ENCODE results near the gene SULF2. TPM values are rescaled to one million over a fixed set of nuclear protein-coding genes. Genes with fewer than 3 reads are reported as not detected.

Gene SULF2
- total and polyA plus RNA-seq, 5 experiments from 2014 or later: 0.65 to 1.4 TPM; not detected in 3

DNA sequence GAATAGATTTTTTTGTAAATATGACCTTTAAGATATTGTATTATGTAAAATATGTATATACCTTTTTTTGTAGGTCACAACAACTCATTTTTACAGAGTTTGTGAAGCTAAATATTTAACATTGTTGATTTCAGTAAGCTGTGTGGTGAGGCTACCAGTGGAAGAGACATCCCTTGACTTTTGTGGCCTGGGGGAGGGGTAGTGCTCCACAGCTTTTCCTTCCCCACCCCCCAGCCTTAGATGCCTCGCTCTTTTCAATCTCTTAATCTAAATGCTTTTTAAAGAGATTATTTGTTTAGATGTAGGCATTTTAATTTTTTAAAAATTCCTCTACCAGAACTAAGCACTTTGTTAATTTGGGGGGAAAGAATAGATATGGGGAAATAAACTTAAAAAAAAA, 130.9 kb downstream of the SULF2 start:
- H3K27ac Mint-ChIP-seq: peak overlapping the region in 3 of 10 donors; percentile 24 to 83 (median 69)
- H3K4me3 Mint-ChIP-seq: peak overlapping the region in 1 of 10 donors; percentile 15
- no peak for DNase-seq
- H3K9me3 Mint-ChIP-seq: no peaks in the 10 kb centered on the region
- H3K27me3 Mint-ChIP-seq: no peaks in the 10 kb centered on the region
- ATAC-seq: no peak
- peaks cover 0 to 3% (median under 1%) of the 10 kb centered on the region in 4 donors for H3K4me1 Mint-ChIP-seq
- H3K36me3 Mint-ChIP-seq: peaks cover 5 to 86% (median 13%) of the 10 kb centered on the region in 3 donors
- POLR2A ChIA-PET: no interaction called here

DNA sequence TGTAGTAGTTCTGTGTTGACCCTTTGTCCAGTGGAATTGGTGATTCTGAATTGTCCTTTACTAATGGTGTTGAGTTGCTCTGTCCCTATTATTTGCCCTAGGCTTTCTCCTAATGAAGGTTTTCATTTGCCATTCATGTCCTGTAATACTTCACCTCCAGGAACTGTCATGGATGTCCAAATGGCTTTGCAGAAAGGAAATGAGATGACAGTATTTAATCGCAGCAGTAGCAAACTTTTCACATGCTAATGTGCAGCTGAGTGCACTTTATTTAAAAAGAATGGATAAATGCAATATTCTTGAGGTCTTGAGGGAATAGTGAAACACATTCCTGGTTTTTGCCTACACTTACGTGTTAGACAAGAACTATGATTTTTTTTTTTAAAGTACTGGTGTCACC, 131.4 kb downstream of the SULF2 start:
- H3K27ac Mint-ChIP-seq: peak overlapping the region in 2 of 10 donors; percentile 3 to 58
- H3K4me3 Mint-ChIP-seq: no peak overlapping the region
- peaks cover 0 to 3% (median under 1%) of the 10 kb centered on the region in 4 donors for H3K4me1 Mint-ChIP-seq
- POLR2A ChIA-PET: interaction anchor here (0.7 kb wide), 1 partner anchor 1611 kb away, joined by 3 read pairs; no protein-coding TSS in a partner anchor
- H3K27me3 Mint-ChIP-seq: no peaks in the 10 kb centered on the region
- H3K9me3 Mint-ChIP-seq: no peaks in the 10 kb centered on the region
- ATAC-seq: no peak
- no peak for DNase-seq
- H3K36me3 Mint-ChIP-seq: peaks cover 5 to 91% (median 17%) of the 10 kb centered on the region in 3 donors

DNA sequence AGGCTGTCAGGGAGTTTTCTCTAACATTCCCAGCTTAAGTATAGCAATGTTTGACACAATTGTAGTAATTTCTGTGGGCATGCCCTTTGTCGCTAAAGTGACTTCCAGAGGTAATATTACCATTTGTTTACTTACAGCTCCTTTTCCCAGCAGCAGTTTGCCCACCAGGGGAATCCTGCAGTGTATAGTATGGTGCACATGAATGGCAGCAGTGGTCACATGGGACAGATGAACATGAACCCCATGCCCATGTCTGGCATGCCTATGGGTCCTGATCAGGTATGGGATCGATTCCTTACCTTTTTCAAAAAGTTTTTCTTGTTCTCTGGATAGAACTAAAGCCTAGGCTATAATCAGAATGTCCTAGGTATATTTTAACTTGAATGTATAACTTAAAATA, 132.5 kb downstream of the SULF2 start:
- H3K36me3 Mint-ChIP-seq: peaks cover 5 to 95% (median 22%) of the 10 kb centered on the region in 3 donors
- POLR2A ChIA-PET: interaction anchor here (0.7 kb wide), 1 partner anchor 72 kb away, joined by 3 read pairs; no protein-coding TSS in a partner anchor
- no peaks in the 10 kb centered on the region for H3K9me3 Mint-ChIP-seq
- H3K27me3 Mint-ChIP-seq: no peaks in the 10 kb centered on the region
- ATAC-seq: no peak
- H3K4me3 Mint-ChIP-seq: no peak overlapping the region
- H3K27ac Mint-ChIP-seq: peak overlapping the region in 1 of 10 donors; percentile 25
- H3K4me1 Mint-ChIP-seq: peaks cover 0 to 3% (median 0%) of the 10 kb centered on the region in 4 donors
- DNase-seq: no peak

DNA sequence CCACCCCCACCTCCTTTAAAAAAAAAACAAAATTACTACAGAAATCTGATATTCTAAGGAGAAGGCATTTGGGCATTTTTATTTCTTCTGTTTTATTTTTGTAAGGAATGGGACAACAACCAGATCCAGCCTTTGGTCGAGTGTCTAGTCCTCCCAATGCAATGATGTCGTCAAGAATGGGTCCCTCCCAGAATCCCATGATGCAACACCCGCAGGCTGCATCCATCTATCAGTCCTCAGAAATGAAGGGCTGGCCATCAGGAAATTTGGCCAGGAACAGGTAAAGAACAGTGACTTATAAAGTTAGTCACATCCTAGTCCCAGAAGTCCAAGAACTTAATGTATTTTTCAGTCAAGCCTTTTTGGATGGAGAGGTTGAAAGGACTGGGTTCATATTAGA, 133.0 kb downstream of the SULF2 start:
- peaks cover 0 to 3% (median 0%) of the 10 kb centered on the region in 4 donors for H3K4me1 Mint-ChIP-seq
- no peaks in the 10 kb centered on the region for H3K27me3 Mint-ChIP-seq
- peaks cover 5 to 95% (median 24%) of the 10 kb centered on the region in 3 donors for H3K36me3 Mint-ChIP-seq
- DNase-seq: no peak
- ATAC-seq: no peak
- peak overlapping the region in 2 of 10 donors; percentile 48 for H3K27ac Mint-ChIP-seq
- no peaks in the 10 kb centered on the region for H3K9me3 Mint-ChIP-seq
- POLR2A ChIA-PET: no interaction called here
- no peak overlapping the region for H3K4me3 Mint-ChIP-seq

DNA sequence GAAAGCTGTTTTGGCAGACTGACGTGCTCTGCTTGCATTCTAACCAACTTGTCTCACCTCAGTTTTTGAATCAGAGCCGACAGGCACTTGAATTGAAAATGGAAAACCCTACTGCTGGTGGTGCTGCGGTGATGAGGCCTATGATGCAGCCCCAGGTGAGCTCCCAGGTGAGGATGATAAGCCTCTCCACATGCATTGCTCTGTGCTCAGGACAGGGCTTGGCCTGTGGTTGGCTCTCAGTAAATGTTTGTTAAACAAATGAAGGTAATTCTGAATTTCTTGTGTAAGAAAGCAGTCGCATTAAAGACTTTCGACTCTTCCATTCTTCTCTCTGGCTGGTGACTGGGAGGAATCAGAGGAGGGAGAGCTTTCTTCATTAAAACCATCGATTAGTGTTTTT, 136.3 kb downstream of the SULF2 start:
- H3K4me3 Mint-ChIP-seq: no peak overlapping the region
- H3K27ac Mint-ChIP-seq: peak overlapping the region in 3 of 10 donors; percentile 14 to 65 (median 17)
- peaks cover 0 to 10% (median 3%) of the 10 kb centered on the region in 4 donors for H3K4me1 Mint-ChIP-seq
- ATAC-seq (no peak), DNase-seq (no peak)
- POLR2A ChIA-PET: no interaction called here
- no peaks in the 10 kb centered on the region for H3K9me3 Mint-ChIP-seq
- H3K36me3 Mint-ChIP-seq: peaks cover 5 to 94% (median 24%) of the 10 kb centered on the region in 3 donors
- no peaks in the 10 kb centered on the region for H3K27me3 Mint-ChIP-seq

DNA sequence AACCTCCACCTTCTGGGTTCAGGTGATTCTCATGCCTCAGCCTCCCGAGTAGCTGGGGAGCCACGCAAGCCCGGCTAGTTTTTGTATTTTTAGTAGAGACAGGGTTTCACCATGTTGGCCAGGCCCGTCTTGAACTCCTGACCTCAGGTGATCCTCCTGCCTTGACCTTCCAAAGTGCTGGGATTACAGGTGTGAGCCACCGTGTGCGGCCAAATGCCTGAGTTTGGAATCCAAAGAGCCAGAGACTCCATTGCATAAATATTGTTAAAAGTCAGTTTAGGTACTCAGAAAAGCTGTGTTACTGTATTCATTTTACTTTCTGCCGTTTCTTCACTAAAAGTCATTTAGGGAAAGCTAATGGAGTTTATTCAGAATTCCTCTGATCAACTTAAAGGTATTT, 137.3 kb downstream of the SULF2 start:
- Mint-ChIP-seq H3K36me3 (peaks cover 5 to 94% (median 26%) of the 10 kb centered on the region in 3 donors), H3K27me3 (no peaks in the 10 kb centered on the region), H3K4me3 (no peak overlapping the region), H3K27ac (peak overlapping the region in 2 of 10 donors; percentile 15 to 23), H3K9me3 (no peaks in the 10 kb centered on the region), H3K4me1 (peaks cover 0 to 10% (median 4%) of the 10 kb centered on the region in 4 donors)
- ATAC-seq (no peak), DNase-seq (no peak)
- POLR2A ChIA-PET: interaction anchor here (0.7 kb wide), 1 partner anchor 650 kb away, joined by 3 read pairs; no protein-coding TSS in a partner anchor

DNA sequence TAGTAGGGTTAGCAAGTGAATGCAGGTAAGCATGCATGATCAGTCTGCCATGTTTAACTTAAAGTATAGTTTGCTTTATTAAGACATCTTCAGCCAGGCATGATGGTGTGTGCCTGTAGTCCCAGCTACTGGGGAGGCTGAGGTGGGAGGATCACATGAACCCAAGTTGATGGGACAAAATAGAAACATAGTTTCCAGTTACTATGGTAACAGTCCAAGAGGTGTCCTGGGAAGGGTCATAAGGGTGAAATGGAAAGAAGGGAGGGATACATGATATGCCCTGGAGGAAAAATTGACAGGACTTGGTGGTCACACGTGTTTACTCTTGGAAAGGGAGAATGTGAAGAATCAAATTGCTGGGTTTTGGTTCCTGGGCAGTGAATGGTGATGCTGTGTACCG, 139.6 kb downstream of the SULF2 start:
- POLR2A ChIA-PET: no interaction called here
- Mint-ChIP-seq H3K36me3 (peaks cover 0 to 92% (median 23%) of the 10 kb centered on the region in 3 donors), H3K4me1 (peaks cover 0 to 10% (median 3%) of the 10 kb centered on the region in 4 donors), H3K27me3 (no peaks in the 10 kb centered on the region), H3K4me3 (no peak overlapping the region), H3K9me3 (no peaks in the 10 kb centered on the region), H3K27ac (peak overlapping the region in 2 of 10 donors; percentile 63 to 87)
- ATAC-seq: no peak
- no peak for DNase-seq

DNA sequence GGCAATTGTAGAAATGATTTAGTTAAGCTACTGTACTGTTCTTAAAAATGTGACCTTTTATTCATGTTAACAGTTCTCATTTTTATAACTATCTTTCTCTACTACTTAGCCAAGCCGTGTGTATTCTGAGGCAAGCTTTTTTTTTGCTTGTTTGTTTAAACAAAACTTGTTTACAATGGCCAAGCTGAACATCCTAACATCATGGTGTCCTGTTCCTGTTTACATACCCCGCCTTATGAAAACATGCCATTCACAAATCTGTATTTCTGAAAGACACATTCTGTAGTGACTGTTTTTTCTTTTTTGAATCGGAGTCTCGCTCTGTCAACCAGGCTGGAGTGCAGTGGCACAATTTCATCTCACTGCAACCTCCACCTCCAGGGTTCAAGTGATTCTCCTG, 142.7 kb downstream of the SULF2 start:
- peaks cover 4 to 90% (median 25%) of the 10 kb centered on the region in 3 donors for H3K36me3 Mint-ChIP-seq
- ATAC-seq: no peak

DNA sequence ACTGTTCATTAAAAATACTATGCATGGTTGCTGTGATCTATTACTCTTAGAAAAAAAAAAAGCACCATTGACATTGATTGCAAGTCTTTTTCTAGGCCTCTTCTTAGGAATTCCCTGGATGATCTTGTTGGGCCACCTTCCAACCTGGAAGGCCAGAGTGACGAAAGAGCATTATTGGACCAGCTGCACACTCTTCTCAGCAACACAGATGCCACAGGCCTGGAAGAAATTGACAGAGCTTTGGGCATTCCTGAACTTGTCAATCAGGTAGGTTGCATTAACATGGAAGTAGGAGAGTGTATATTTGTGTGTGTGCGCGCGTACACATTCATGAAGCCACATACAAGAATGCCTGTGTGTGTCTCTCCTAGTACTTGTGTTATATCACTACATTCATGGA, 143.2 kb downstream of the SULF2 start:
- POLR2A ChIA-PET: interaction anchor here (1.0 kb wide), 1 partner anchor 8 kb away, joined by 5 read pairs; no protein-coding TSS in a partner anchor
- Mint-ChIP-seq H3K27me3 (no peaks in the 10 kb centered on the region), H3K4me1 (peaks cover 0 to 10% (median 4%) of the 10 kb centered on the region in 4 donors), H3K36me3 (peaks cover 4 to 90% (median 24%) of the 10 kb centered on the region in 3 donors), H3K9me3 (no peaks in the 10 kb centered on the region), H3K27ac (no peak overlapping the region), H3K4me3 (no peak overlapping the region)
- ATAC-seq: no peak
- DNase-seq: no peak

More for the DNA sequence above, 142.7 kb downstream of the SULF2 start:
- POLR2A ChIA-PET: no interaction called here
- H3K27ac Mint-ChIP-seq: peak overlapping the region in 3 of 10 donors; percentile 26 to 69 (median 37)
- H3K4me1 Mint-ChIP-seq: peaks cover 0 to 10% (median 4%) of the 10 kb centered on the region in 4 donors
- no peak for DNase-seq
- no peaks in the 10 kb centered on the region for H3K9me3 Mint-ChIP-seq
- H3K4me3 Mint-ChIP-seq: no peak overlapping the region
- H3K27me3 Mint-ChIP-seq: no peaks in the 10 kb centered on the region

DNA sequence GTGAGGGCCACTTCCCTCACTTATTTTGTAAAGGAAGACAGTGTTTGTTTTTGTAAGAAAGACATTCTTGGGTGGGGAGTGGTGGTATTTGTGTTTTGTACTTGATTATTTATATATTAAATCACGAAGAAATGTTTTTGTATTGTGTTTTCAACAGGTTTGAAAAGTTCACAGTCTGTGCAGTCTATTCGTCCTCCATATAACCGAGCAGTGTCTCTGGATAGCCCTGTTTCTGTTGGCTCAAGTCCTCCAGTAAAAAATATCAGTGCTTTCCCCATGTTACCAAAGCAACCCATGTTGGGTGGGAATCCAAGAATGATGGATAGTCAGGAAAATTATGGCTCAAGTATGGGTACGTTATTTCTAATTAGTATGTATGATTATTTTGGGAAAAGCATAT, 146.4 kb downstream of the SULF2 start:
- ATAC-seq (no peak), DNase-seq (no peak)
- Mint-ChIP-seq H3K9me3 (no peaks in the 10 kb centered on the region), H3K27ac (no peak overlapping the region), H3K4me1 (peaks cover 0 to 10% (median 3%) of the 10 kb centered on the region in 4 donors), H3K36me3 (peaks cover 14 to 93% (median 32%) of the 10 kb centered on the region in 3 donors), H3K4me3 (no peak overlapping the region), H3K27me3 (no peaks in the 10 kb centered on the region)
- POLR2A ChIA-PET: no interaction called here

DNA sequence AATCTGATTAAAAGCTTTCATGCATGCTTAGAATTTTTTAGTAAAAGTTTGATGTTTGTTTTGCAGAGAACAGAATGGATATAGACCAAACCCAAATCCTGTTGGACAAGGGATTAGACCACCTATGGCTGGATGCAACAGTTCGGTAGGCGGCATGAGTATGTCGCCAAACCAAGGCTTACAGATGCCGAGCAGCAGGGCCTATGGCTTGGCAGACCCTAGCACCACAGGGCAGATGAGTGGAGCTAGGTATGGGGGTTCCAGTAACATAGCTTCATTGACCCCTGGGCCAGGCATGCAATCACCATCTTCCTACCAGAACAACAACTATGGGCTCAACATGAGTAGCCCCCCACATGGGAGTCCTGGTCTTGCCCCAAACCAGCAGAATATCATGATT, 150.0 kb downstream of the SULF2 start:
- POLR2A ChIA-PET: no interaction called here
- Mint-ChIP-seq H3K4me3 (no peak overlapping the region), H3K9me3 (no peaks in the 10 kb centered on the region), H3K27me3 (no peaks in the 10 kb centered on the region), H3K36me3 (peaks cover 18 to 98% (median 21%) of the 10 kb centered on the region in 3 donors), H3K4me1 (peaks cover 0 to 10% (median 6%) of the 10 kb centered on the region in 4 donors), H3K27ac (peak overlapping the region in 2 of 10 donors; percentile 43)
- ATAC-seq: no peak
- no peak for DNase-seq

DNA sequence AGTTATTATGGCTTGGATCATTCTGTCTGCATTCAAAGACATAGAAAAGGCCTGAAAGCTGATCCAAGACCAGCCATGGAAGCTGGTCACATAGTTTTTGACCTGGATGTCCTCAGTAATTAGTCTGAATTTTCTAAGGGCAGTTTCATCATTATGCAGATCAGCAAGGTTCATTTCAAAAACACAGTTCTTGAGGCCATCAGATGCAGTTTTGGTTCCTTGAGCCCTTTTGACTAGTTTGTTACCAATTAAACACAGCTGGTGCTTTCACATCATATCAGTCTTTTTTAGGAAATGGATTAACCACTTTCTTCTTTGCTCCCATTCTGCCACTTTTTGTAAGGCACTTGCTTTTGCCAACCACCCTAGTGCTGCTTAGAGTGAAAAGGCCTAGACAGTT, 154.2 kb downstream of the SULF2 start:
- Mint-ChIP-seq H3K36me3 (peaks cover 9 to 95% (median 12%) of the 10 kb centered on the region in 3 donors), H3K27me3 (no peaks in the 10 kb centered on the region), H3K4me1 (peaks cover 0 to 8% (median 3%) of the 10 kb centered on the region in 4 donors), H3K9me3 (no peaks in the 10 kb centered on the region), H3K4me3 (no peak overlapping the region), H3K27ac (peak overlapping the region in 3 of 10 donors; percentile 30 to 43 (median 30))
- POLR2A ChIA-PET: no interaction called here
- DNase-seq: no peak
- ATAC-seq: no peak

DNA sequence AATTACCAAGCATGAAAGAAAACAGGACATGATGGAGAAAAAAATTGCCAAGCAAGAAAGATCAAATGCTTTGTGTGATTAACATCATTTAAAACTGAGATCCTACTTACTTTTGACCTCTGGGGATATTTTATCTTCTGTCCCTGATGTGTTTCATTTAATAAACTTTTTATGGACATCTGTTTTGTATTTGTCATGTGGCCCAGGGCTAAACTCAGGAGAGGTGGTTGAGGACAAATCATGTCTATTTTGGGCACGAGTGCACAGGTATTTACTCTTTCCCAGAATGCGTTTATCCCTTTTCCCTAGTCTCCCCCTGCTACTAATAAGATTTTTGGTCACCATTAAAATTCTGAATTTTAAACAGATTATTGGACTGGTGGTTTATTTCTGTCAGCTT, 155.4 kb downstream of the SULF2 start:
- H3K36me3 Mint-ChIP-seq: peaks cover 6 to 96% (median 8%) of the 10 kb centered on the region in 3 donors
- no peak for ATAC-seq
- no peak for DNase-seq
- H3K27ac Mint-ChIP-seq: peak overlapping the region in 2 of 10 donors; percentile 24 to 50
- POLR2A ChIA-PET: interaction anchor here (0.7 kb wide), 1 partner anchor 9 kb away, joined by 3 read pairs; no protein-coding TSS in a partner anchor
- H3K4me3 Mint-ChIP-seq: no peak overlapping the region
- no peaks in the 10 kb centered on the region for H3K9me3 Mint-ChIP-seq
- H3K27me3 Mint-ChIP-seq: no peaks in the 10 kb centered on the region
- peaks cover 0 to 10% (median 1%) of the 10 kb centered on the region in 4 donors for H3K4me1 Mint-ChIP-seq

Data from naive thymus-derived CD8-positive, alpha-beta T cell (primary cell).